Motor neuron (in vitro differentiated cells): ENCODE results near the gene BICC1. TPM values are rescaled to one million over a fixed set of nuclear protein-coding genes. Genes with fewer than 3 reads are reported as not detected.

Experiments used
- ATAC-seq, 8 experiments: fragments of 200-7000 bp; cut with Tn5 transposase; replicated peaks in 6 of 8; 2 replicates each; pipeline ENCODE4 v1.8.0; 2021; ENCODE audit warnings: mild to moderate bottlenecking in 8 of 8, moderate library complexity in 8 of 8
- H3K27ac ChIP-seq, 2 donors: fragments of 250-450 bp; sonication (Bioruptor Pico); 2 replicates each; pipeline ENCODE4 v1.9.0; 2021; ENCODE audit warnings: antibody characterized with exemption in 2 of 2, mild to moderate bottlenecking in 2 of 2, moderate library complexity in 1 of 2
- H3K4me1 ChIP-seq, 2 donors: fragments of 250-450 bp; sonication (Bioruptor Pico); replicated peaks in 1 of 2; 2 replicates each; pipeline ENCODE4 v1.6.1; 2021; ENCODE audit warnings: antibody characterized with exemption in 2 of 2, mild to moderate bottlenecking in 2 of 2, moderate library complexity in 1 of 2
- H3K4me3 ChIP-seq, 5 donors: fragments of 250-450 bp; sonication (Bioruptor Pico); 2 replicates each; pipeline ENCODE4 v1.9.0; 2021; ENCODE audit warnings: antibody characterized with exemption in 5 of 5, mild to moderate bottlenecking in 5 of 5, moderate library complexity in 4 of 5
- WGBS, 10 experiments: fragments of 450-650 bp; shearing (Covaris generic); methylation state at CpG; one replicate each; pipeline ENCODE4 v1.0.0; 2022; 5-methylcytosine and 5-hydroxymethylcytosine counted together
- in situ Hi-C, 9 experiments: fragments of 400-800 bp; cut with MboI; loops; one replicate each; pipeline ENCODE4 v1.15.0; 2021; ENCODE audit warnings: low sequenced_read_pairs in 9 of 9, low pct_unique_long_range_greater_than_20kb in 2 of 9; ENCODE audit not compliant: unreplicated experiment in 9 of 9
- total RNA-seq, 8 experiments: library from RNA; unstranded; fragments of 300-600 nt; gene quantifications; 2 replicates each; pipeline versions ENCODE4 v1.2.3 to v1.2.4, GENCODE V29; 2022

Gene BICC1
- total RNA-seq, 8 experiments from 2014 or later: 0.15 to 28.2 (median 3.2) TPM

GRCh38 chr10:58529077-58529728 lies 16.5 kb downstream of the BICC1 start:
- 47 to 92% (median 69%) methylated on average over 1 to 3 of the region's 3 CpGs for WGBS, 10 experiments
- in situ Hi-C loops: loop anchor here in 2 of 9 experiments (25.0 kb wide), 2 partner anchors 108 to 233 kb away; no protein-coding TSS in a partner anchor
- H3K4me3 ChIP-seq: no peak overlapping the region
- H3K27ac ChIP-seq: no peak overlapping the region
- no peak for ATAC-seq
- H3K4me1 ChIP-seq: no peaks in the 10 kb centered on the region

- in situ Hi-C loops: loop anchor here in 2 of 9 experiments (25.0 kb wide), 2 partner anchors 106 to 231 kb away; no protein-coding TSS in a partner anchor
- 26 to 95% (median 56%) methylated on average over 2 to 5 of the region's 5 CpGs; no CpG with 5 or more reads in 1 of the 10 experiments for WGBS, 10 experiments
- Histone ChIP-seq H3K4me1 (no peaks in the 10 kb centered on the region), H3K4me3 (no peak overlapping the region), H3K27ac (no peak overlapping the region)
- peak in 4 of 8 experiments; percentile 17 to 75 (median 68) for ATAC-seq
Measured at GRCh38 chr10:58531084-58531695, 18.5 kb downstream of the BICC1 start.

DNA sequence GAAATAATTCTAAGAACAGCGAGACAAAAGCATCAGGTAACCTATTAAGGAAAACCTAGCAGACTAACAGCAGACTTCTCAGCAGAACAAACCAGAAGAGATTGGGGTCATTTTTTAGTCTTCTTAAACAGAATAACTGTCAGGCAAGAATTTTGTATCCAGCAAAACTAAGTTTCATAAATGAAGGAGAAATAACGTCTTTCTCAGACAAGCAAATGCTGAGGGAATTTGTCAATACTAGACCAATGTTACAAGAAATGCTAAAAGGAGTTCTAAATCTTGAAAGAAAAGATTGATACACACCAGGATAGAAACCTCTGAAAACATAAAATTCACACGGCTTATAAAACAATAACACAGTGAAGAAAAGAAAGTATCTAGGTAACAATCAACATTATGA lies 22.6 kb downstream of the BICC1 start:
- in situ Hi-C loops: loop anchor here in 2 of 9 experiments (25.0 kb wide), 2 partner anchors 102 to 227 kb away; no protein-coding TSS in a partner anchor

DNA sequence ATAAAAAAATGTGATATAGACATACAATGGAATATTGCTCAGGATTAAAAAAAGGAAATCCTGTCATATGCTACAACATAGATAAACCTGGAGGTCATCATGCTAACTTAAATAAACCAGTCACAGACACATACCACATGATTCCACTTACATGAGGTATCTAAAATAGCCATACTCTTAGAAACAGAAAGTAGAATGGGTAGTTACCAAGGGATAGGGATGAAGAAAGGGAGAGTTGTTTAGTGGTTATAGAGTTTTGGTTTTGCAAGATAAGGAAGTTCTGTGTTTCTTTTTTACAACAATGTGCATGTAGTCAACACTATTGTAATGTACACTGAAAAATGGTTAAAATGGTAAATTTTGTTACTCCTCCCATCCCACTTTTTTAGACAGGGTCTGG lies 30.5 kb downstream of the BICC1 start:
- no peak for ATAC-seq
- Histone ChIP-seq H3K4me1 (no peaks in the 10 kb centered on the region), H3K27ac (no peak overlapping the region), H3K4me3 (no peak overlapping the region)
- in situ Hi-C loops: loop anchor here in 2 of 9 experiments (25.0 kb wide), 2 partner anchors 94 to 219 kb away; no protein-coding TSS in a partner anchor

More for the DNA sequence above, 22.6 kb downstream of the BICC1 start:
- WGBS, 10 experiments: 72 to 100% (median 89%) methylated on average over 1 to 3 of the region's 3 CpGs; no CpG with 5 or more reads in 1 of the 10 experiments
- Histone ChIP-seq H3K4me1 (no peaks in the 10 kb centered on the region), H3K27ac (no peak overlapping the region), H3K4me3 (no peak overlapping the region)
- ATAC-seq: no peak

DNA sequence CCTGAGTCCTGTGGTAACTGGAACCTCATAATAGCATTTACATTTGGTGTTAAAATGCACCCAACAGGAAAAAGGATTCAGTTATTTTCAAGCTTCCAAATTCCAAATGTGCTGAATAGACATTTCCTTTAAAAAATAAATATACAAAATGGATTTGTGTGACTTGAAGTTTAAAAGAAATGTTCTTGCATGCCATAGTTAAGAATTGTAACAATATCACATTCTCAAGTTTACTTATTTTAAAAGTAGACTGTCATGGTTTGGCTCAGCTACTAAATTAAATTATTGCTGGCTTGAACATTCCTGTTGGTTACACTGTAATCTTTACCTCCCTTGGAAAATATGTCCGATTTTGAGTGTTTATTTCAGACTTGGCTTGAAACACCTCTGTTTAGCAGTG lies 31.5 kb downstream of the BICC1 start:
- no peak for ATAC-seq
- 0 to 100% (median 92%) methylated on average over 1 of the region's 1 CpG; no CpG with 5 or more reads in 6 of the 10 experiments for WGBS, 10 experiments
- H3K4me3 ChIP-seq: no peak overlapping the region
- H3K27ac ChIP-seq: no peak overlapping the region
- in situ Hi-C loops: loop anchor here in 2 of 9 experiments (25.0 kb wide), 2 partner anchors 93 to 218 kb away; no protein-coding TSS in a partner anchor
- no peaks in the 10 kb centered on the region for H3K4me1 ChIP-seq

GRCh38 chr10:58545427-58545826 lies 32.8 kb downstream of the BICC1 start:
- WGBS, 10 experiments: 23 to 97% (median 60%) methylated on average over 1 to 4 of the region's 4 CpGs; no CpG with 5 or more reads in 1 of the 10 experiments
- no peak overlapping the region for H3K4me3 ChIP-seq
- ATAC-seq: no peak
- in situ Hi-C loops: loop anchor here in 2 of 9 experiments (25.0 kb wide), 2 partner anchors 92 to 217 kb away; no protein-coding TSS in a partner anchor
- no peak overlapping the region for H3K27ac ChIP-seq
- H3K4me1 ChIP-seq: no peaks in the 10 kb centered on the region

DNA sequence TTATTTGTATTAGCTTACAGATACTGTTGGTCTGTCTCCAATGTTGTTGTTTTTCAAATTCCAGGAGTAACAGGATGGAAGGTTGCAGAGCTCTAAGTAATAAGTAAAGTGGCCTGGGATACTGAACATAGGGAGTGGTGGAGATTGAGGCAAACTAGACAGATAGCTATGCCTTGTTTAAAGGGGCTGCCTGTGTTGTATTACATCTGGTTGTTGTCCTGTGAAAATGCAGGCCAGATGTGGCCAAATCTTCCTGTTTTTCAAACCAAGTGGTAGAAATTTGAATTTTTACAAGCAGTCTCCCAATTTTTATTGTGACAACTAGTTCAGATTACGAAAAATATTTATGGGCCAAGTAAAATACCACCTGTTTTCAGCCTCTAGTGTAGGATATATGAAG lies 33.5 kb downstream of the BICC1 start:
- H3K4me1 ChIP-seq: no peaks in the 10 kb centered on the region
- in situ Hi-C loops: loop anchor here in 2 of 9 experiments (25.0 kb wide), 2 partner anchors 91 to 216 kb away; no protein-coding TSS in a partner anchor
- WGBS, 10 experiments: 33 to 100% (median 75%) methylated on average over 1 of the region's 1 CpG; no CpG with 5 or more reads in 4 of the 10 experiments

DNA sequence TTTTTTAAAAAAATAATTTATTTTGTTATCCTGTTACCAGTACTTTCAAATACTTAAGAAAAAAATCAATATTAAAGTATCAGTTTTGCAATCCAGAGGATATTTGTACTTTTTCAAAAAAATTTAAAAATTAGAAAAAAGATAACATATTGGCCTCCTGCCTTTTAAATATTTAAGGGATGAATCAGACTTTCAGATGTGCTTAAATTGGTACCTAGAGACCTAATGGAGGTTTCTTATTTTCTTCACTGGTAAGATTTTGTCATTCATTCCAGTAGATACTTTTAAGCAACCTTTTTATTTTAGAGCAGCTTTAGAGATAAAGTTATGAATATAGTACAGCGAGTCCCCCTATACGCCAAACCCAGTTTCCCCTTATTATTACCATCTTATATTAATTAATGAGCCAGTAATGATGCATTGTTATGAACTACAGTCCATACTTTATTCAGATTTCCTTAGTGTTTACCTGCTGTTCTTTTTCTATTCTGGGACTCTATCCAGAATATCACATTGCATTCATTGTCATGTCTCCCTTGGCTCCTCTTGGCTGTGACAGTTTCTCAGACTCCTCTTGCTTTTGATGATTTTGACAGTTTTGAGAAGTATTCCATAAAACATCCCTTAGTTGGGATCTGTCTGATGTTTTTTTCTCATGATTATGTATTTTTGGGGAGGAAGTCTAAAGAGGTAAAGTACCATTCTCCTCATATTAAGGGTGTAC lies 34.2 kb downstream of the BICC1 start:
- in situ Hi-C loops: loop anchor here in 2 of 9 experiments (25.0 kb wide), 2 partner anchors 90 to 215 kb away; no protein-coding TSS in a partner anchor
- WGBS, 10 experiments: 75 to 100% (median 97%) methylated on average over 1 to 2 of the region's 2 CpGs; no CpG with 5 or more reads in 2 of the 10 experiments

More for the DNA sequence above, 33.5 kb downstream of the BICC1 start:
- no peak overlapping the region for H3K4me3 ChIP-seq
- no peak overlapping the region for H3K27ac ChIP-seq
- no peak for ATAC-seq

DNA sequence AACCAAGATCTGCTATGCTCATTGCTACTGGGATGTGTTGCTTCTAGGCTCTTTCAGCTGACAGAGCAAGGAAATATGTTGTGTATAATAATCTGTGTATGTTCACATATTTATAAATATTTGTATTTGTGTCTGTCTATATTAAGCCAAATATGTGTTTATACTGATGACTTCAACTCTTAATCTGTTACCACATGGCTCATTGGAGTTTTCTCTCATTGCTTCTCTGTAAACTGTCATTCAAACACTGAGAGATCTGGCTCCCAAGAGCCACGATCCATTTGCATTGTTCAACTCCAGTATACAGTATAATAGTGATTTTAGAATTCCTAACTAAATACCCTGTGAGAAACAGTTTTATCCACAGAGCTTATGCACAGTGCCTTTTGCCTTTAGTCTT lies 35.3 kb downstream of the BICC1 start:
- WGBS, 10 experiments: 0 to 100% (median 79%) methylated on average over 1 of the region's 1 CpG; no CpG with 5 or more reads in 4 of the 10 experiments
- in situ Hi-C loops: loop anchor here in 2 of 9 experiments (25.0 kb wide), 2 partner anchors 89 to 214 kb away; no protein-coding TSS in a partner anchor
- Histone ChIP-seq H3K27ac (no peak overlapping the region), H3K4me1 (no peaks in the 10 kb centered on the region), H3K4me3 (no peak overlapping the region)
- no peak for ATAC-seq

More for the DNA sequence above, 34.2 kb downstream of the BICC1 start:
- no peak for ATAC-seq
- H3K4me3 ChIP-seq: no peak overlapping the region
- no peak overlapping the region for H3K27ac ChIP-seq
- H3K4me1 ChIP-seq: no peaks in the 10 kb centered on the region

GRCh38 chr10:58554316-58554715 lies 41.6 kb downstream of the BICC1 start:
- H3K4me1 ChIP-seq: no peaks in the 10 kb centered on the region
- H3K27ac ChIP-seq: no peak overlapping the region
- 43 to 100% (median 93%) methylated on average over 1 to 2 of the region's 2 CpGs for WGBS, 10 experiments
- no peak overlapping the region for H3K4me3 ChIP-seq
- ATAC-seq: no peak
- in situ Hi-C loops: no loop called here

- no peak overlapping the region for H3K4me3 ChIP-seq
- ATAC-seq: no peak
- H3K27ac ChIP-seq: no peak overlapping the region
- no peaks in the 10 kb centered on the region for H3K4me1 ChIP-seq
- in situ Hi-C loops: no loop called here
- 74 to 100% (median 91%) methylated on average over 2 to 4 of the region's 4 CpGs; no CpG with 5 or more reads in 1 of the 10 experiments for WGBS, 10 experiments
Measured at GRCh38 chr10:58555170-58555929, 42.7 kb downstream of the BICC1 start.

- 67 to 100% (median 92%) methylated on average over 1 to 2 of the region's 2 CpGs for WGBS, 10 experiments
- H3K4me1 ChIP-seq: no peaks in the 10 kb centered on the region
- no peak for ATAC-seq
- in situ Hi-C loops: no loop called here
- H3K4me3 ChIP-seq: no peak overlapping the region
- no peak overlapping the region for H3K27ac ChIP-seq
Measured at GRCh38 chr10:58555930-58556311, 43.2 kb downstream of the BICC1 start.
